Tibial nerve (tissue), 4 donors: ENCODE measurements around the gene RBP7. TPM values are rescaled to one million over a fixed set of nuclear protein-coding genes. Genes with fewer than 3 reads are reported as not detected.
A peak's percentile ranks its signal among the peaks of the same experiment; 100 is the strongest.

Experiments used
- DNase-seq, 2 donors: peaks; one replicate each; pipeline ENCODE4 v3.0.0-alpha.2; 2019; ENCODE audit warnings: low spot score in 2 of 2
- H3K27ac ChIP-seq, 4 donors: fragments of 200-600 bp; sonication (generic) in 3 of 4; one replicate each; pipeline ENCODE4 v1.5.1; 2017 to 2019; ENCODE audit warnings: mild to moderate bottlenecking in 1 of 4
- H3K27me3 ChIP-seq, 2 donors: fragments of 200-600 bp; sonication (generic) in 1 of 2; one replicate each; pipeline versions ENCODE4 v1.5.1 to v1.6.0; 2017 to 2019
- H3K36me3 ChIP-seq, 3 donors: fragments of 200-600 bp; sonication (generic); one replicate each; pipeline ENCODE4 v1.5.1; 2018 to 2019
- H3K4me1 ChIP-seq, 4 donors: fragments of 200-600 bp; sonication (generic) in 3 of 4; one replicate each; pipeline ENCODE4 v1.5.1; 2017 to 2019
- H3K4me3 ChIP-seq, 4 donors: fragments of 200-600 bp; sonication (generic) in 3 of 4; one replicate each; pipeline ENCODE4 v1.5.1; 2017 to 2019; ENCODE audit warnings: mild to moderate bottlenecking in 1 of 4, moderate library complexity in 1 of 4
- H3K9me3 ChIP-seq, 4 donors: fragments of 200-600 bp; sonication (generic) in 3 of 4; one replicate each; pipeline ENCODE4 v1.5.1; 2017 to 2019
- EP300 ChIP-seq, 2 donors: sonication (generic); formaldehyde crosslinking; IDR thresholded peaks; one replicate each; pipeline ENCODE4 v1.6.1; 2017; ENCODE audit warnings: antibody characterized with exemption in 2 of 2, mild to moderate bottlenecking in 1 of 2
- POLR2A ChIP-seq, 2 donors: fragments of 450-650 bp; IDR thresholded peaks; one replicate each; pipeline ENCODE4 v1.6.1; 2017; ENCODE audit warnings: antibody characterized with exemption in 2 of 2, mild to moderate bottlenecking in 2 of 2, moderate library complexity in 2 of 2
- WGBS, 2 donors: methylation state at CpG; one replicate each; pipeline ENCODE4 v1.1.5; 2018; 5-methylcytosine and 5-hydroxymethylcytosine counted together
- total RNA-seq, 4 donors: library from RNA; depleted of rRNA; stranded (reverse); fragments of >200 nt; gene quantifications; one replicate each; pipeline ENCODE4 v1.1.0, GENCODE V29; 2016
- TF ChIP-seq, protein P1 (sequence below), 5 experiments: fragments of 200-600 bp in 3 of 5; fragments of 450-650 bp in 2 of 5; sonication (generic) in 3 of 5; IDR thresholded peaks; one replicate each; pipeline ENCODE4 v1.5.1; 2016 to 2019; ENCODE audit warnings: antibody characterized with exemption in 5 of 5, mild to moderate bottlenecking in 3 of 5, moderate library complexity in 2 of 5

Gene RBP7
- 10 to 100 TPM; 17.2 to 54.3 (median 33.7) TPM for total RNA-seq

GRCh38 chr1:9996624-9997582, at the start of gene RBP7:
Gene RBP7, plus strand, starts transcription at chr1:9997228. Its CDS starts 31 bp downstream, at chr1:9997259.
- Histone ChIP-seq H3K4me3 (peak within 1 kb of the TSS; percentile 28 to 57 (median 42)), H3K4me1 (peaks cover 0 to 19% (median 7%) of the 10 kb centered on the region in 4 donors), H3K9me3 (no peaks in the 10 kb centered on the region), H3K27ac (peak within 1 kb of the TSS in 2 of 4 donors; percentile 17 to 45), H3K36me3 (no peaks in the 10 kb centered on the region), H3K27me3 (peaks cover 0 to 22% of the 10 kb centered on the region in 2 donors)
- TF ChIP-seq, protein P1, sequence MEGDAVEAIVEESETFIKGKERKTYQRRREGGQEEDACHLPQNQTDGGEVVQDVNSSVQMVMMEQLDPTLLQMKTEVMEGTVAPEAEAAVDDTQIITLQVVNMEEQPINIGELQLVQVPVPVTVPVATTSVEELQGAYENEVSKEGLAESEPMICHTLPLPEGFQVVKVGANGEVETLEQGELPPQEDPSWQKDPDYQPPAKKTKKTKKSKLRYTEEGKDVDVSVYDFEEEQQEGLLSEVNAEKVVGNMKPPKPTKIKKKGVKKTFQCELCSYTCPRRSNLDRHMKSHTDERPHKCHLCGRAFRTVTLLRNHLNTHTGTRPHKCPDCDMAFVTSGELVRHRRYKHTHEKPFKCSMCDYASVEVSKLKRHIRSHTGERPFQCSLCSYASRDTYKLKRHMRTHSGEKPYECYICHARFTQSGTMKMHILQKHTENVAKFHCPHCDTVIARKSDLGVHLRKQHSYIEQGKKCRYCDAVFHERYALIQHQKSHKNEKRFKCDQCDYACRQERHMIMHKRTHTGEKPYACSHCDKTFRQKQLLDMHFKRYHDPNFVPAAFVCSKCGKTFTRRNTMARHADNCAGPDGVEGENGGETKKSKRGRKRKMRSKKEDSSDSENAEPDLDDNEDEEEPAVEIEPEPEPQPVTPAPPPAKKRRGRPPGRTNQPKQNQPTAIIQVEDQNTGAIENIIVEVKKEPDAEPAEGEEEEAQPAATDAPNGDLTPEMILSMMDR (IDR thresholded peaks at IDR 0.05), result no peak
- TF ChIP-seq EP300 (IDR thresholded peaks at IDR 0.05), result no peak
- TF ChIP-seq POLR2A (IDR thresholded peaks at IDR 0.05), result no peak
- 13 to 36% methylated on average over 17 to 43 of the region's 71 CpGs for WGBS, 2 donors
- no peak for DNase-seq

DNA sequence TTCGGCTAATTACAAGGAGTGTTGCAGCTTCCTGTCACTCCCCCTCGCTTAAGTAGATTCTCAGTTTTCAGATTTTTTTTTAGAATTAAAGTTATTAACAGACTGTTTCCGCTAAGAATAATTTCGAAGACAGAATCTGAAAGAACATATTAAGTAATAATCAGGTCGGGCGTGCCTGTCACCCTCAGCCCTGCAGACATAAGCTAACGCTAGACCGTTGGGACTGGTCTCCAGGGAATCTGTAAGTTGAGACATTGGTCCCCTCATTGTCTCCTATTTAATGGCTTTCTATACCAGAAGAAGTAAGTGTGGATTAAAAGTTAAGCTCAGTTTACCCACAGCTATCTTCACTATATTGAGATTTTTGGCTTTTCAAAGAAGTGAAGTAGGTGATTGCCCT, 39.3 kb upstream of the RBP7 start:
- Histone ChIP-seq H3K9me3 (no peaks in the 10 kb centered on the region), H3K27me3 (no peaks in the 10 kb centered on the region), H3K4me1 (no peaks in the 10 kb centered on the region), H3K27ac (no peak overlapping the region), H3K4me3 (no peak overlapping the region), H3K36me3 (peaks cover 0 to 15% (median 0%) of the 10 kb centered on the region in 3 donors)
- DNase-seq, result no peak
- 87 to 88% methylated on average over 8 of the region's 8 CpGs for WGBS, 2 donors
- TF ChIP-seq, protein P1 (IDR thresholded peaks at IDR 0.05), result no peak
- TF ChIP-seq POLR2A (IDR thresholded peaks at IDR 0.05), result no peak
- no peak for TF ChIP-seq EP300 (IDR thresholded peaks at IDR 0.05)

- 72 to 74% methylated on average over 4 of the region's 4 CpGs for WGBS, 2 donors
- Histone ChIP-seq H3K9me3 (no peaks in the 10 kb centered on the region), H3K4me1 (no peaks in the 10 kb centered on the region), H3K36me3 (peaks cover 0 to 13% (median 0%) of the 10 kb centered on the region in 3 donors), H3K27me3 (no peaks in the 10 kb centered on the region), H3K4me3 (no peak overlapping the region), H3K27ac (no peak overlapping the region)
- TF ChIP-seq, protein P1 (IDR thresholded peaks at IDR 0.05), result no peak
- TF ChIP-seq POLR2A (IDR thresholded peaks at IDR 0.05), result no peak
- no peak for DNase-seq
These were observed 37.0 kb upstream of the RBP7 start for GRCh38 chr1:9960011-9960410.

- H3K9me3 ChIP-seq, result no peaks in the 10 kb centered on the region
- no peak overlapping the region for H3K27ac ChIP-seq
- no peak overlapping the region for H3K4me3 ChIP-seq
- no peak for DNase-seq
- TF ChIP-seq POLR2A (IDR thresholded peaks at IDR 0.05), result no peak
- TF ChIP-seq EP300 (IDR thresholded peaks at IDR 0.05), result no peak
- TF ChIP-seq, protein P1 (IDR thresholded peaks at IDR 0.05), result no peak
- peaks cover 0 to 12% (median 0%) of the 10 kb centered on the region in 3 donors for H3K36me3 ChIP-seq
- H3K4me1 ChIP-seq, result no peaks in the 10 kb centered on the region
- 74 to 84% methylated on average over 12 of the region's 12 CpGs for WGBS, 2 donors
- H3K27me3 ChIP-seq, result no peaks in the 10 kb centered on the region
These were observed 36.1 kb upstream of the RBP7 start for GRCh38 chr1:9960706-9961562.
